GM12891 (cell line): ENCODE results near the gene MBD6.

Experiments
- PAX5 ChIP-seq: IDR thresholded peaks from 2 replicates; pipeline ENCODE4 v1.6.1; 2011; ENCODE audit warnings: low read length, moderate library complexity, mild to moderate bottlenecking; ENCODE audit not compliant: insufficient read depth, severe bottlenecking
- POLR2A ChIP-seq: IDR thresholded peaks from 2 replicates; pipeline ENCODE4 v1.6.1; 2011; ENCODE audit warnings: low read depth, low read length, control low read depth
- POLR2AphosphoS5 ChIP-seq: IDR thresholded peaks from 2 replicates; pipeline ENCODE4 v1.6.1; 2011; ENCODE audit warnings: low read depth, low read length, control low read depth
- POU2F2 ChIP-seq: IDR thresholded peaks from 2 replicates; pipeline ENCODE4 v1.6.1; 2011; ENCODE audit warnings: low read depth, mild to moderate bottlenecking, control low read depth, low read length, moderate library complexity
- SPI1 ChIP-seq: IDR thresholded peaks from 2 replicates; pipeline ENCODE4 v1.6.1; 2011; ENCODE audit warnings: low read depth, low read length, control low read depth
- TAF1 ChIP-seq: IDR thresholded peaks from 2 replicates; pipeline ENCODE4 v1.6.1; 2011; ENCODE audit warnings: low read depth, low read length, control low read depth

GRCh38 chr12:57511588-57512325, 10.9 kb upstream of the MBD6 start:
- no peak for TF ChIP-seq POLR2A
- no peak for TF ChIP-seq POLR2AphosphoS5
- no peak for TF ChIP-seq TAF1
- no peak for TF ChIP-seq PAX5
- no peak for TF ChIP-seq SPI1
- no peak for TF ChIP-seq POU2F2
